ENCODE data around the gene PER2. TPM values are rescaled to one million over a fixed set of nuclear protein-coding genes. Genes with fewer than 3 reads are reported as not detected.

The PER2 gene
- polyA plus RNA-seq, 2 of the 4 experiments (the other 2 are of a cell fraction): 3.4 to 8.5 TPM

- no peak for FAIRE-seq
Observed at GRCh38 chr2:238320648-238321281, 32.4 kb upstream of the PER2 start.

GRCh38 chr2:238320246-238320647 is 31.8 kb upstream of the PER2 start, which contains the start of gene TRAF3IP1:
Gene TRAF3IP1 (plus strand): TSS chr2:238320518. CDS start chr2:238320663, 145 bp downstream.
- TF ChIP-seq JUN (IDR thresholded peaks at IDR 0.05) (peak in 1 of 2 experiments; percentile 29; a peak in 1 of 5 replicates), CHD2 (IDR thresholded peaks at IDR 0.05; ENCODE audit: low read length, partially characterized antibody) (no peak)
- peak within 1 kb of the TSS; percentile 70 for H3K4me2 ChIP-seq
- FAIRE-seq (no peak), DNase-seq (ENCODE audit: low read depth in 1 of 2, low spot score in 1 of 2) (peak; percentile 89 to 92), ATAC-seq (peak; percentile 97)
- H3K4me3 ChIP-seq: peak within 1 kb of the TSS; percentile 99
- 0% methylated on average over 11 of the region's 58 CpGs for WGBS (ENCODE audit: missing lambda C conversion rate)
- POLR2A ChIA-PET: no interaction called here
- H3K27ac ChIP-seq: peak within 1 kb of the TSS; percentile 90 to 95
- H3K4me1 ChIP-seq: peaks cover 13% of the 10 kb centered on the region; the same call in 2 of the 3 replicates
- CTCF ChIA-PET: interaction anchor here (3.9 kb wide), 1 partner anchor 19 kb away, joined by 18 read pairs; no protein-coding TSS in a partner anchor
- no peaks in the 10 kb centered on the region for H3K9me3 ChIP-seq

More at GRCh38 chr2:238320648-238321281, 32.4 kb upstream of the PER2 start:
- H3K4me2 ChIP-seq: peak overlapping the region; percentile 70
- ChIA-PET CTCF (interaction anchor here (1.7 to 3.9 kb wide), 3 partner anchors 9 to 34 kb away, joined by 3 to 18 read pairs (median 7); no protein-coding TSS in a partner anchor), POLR2A (no interaction called here)
- peak overlapping the region; percentile 99 for H3K4me3 ChIP-seq
- 6% methylated on average over 11 of the region's 65 CpGs for whole genome bisulfite sequencing (ENCODE audit: missing lambda C conversion rate)
- peak; percentile 16 to 46; a peak in 5 of 6 replicates for ATAC-seq
- TF ChIP-seq HMGXB4 (CRISPR knock-in tag; IDR thresholded peaks at IDR 0.05; ENCODE audit: borderline replicate concordance) (no peak), PHF8 (IDR thresholded peaks at IDR 0.05; ENCODE audit: borderline replicate concordance, low read depth) (peak; percentile 15; the same call in 1 of the 2 replicates), ELK1 (IDR thresholded peaks at IDR 0.05; ENCODE audit: low read depth, low read length) (no peak), RNF2 (IDR thresholded peaks at IDR 0.05; ENCODE audit: borderline replicate concordance, low read depth) (no peak), POLR2A (IDR thresholded peaks at IDR 0.05; ENCODE audit: low read length) (0 out of 2 replicates have a peak, but pooled peaks have one; percentile 28)
- DNase-seq (ENCODE audit: low read depth in 1 of 2, low spot score in 1 of 2): peak in 1 of 2 experiments; percentile 15
- no peaks in the 10 kb centered on the region for H3K9me3 ChIP-seq
- peak overlapping the region; percentile 90 to 95 for H3K27ac ChIP-seq
- peaks cover 13% of the 10 kb centered on the region; the same call in 2 of the 3 replicates for H3K4me1 ChIP-seq

GRCh38 chr2:238315031-238315595 is 26.7 kb upstream of the PER2 start:
- Histone ChIP-seq H3K4me1 (0 out of 3 replicates have a peak, but pooled peaks cover 3% of the 10 kb centered on the region), H3K9me3 (no peaks in the 10 kb centered on the region), H3K4me3 (no peak overlapping the region), H3K4me2 (no peak overlapping the region), H3K27ac (no peak overlapping the region)
- 85% methylated on average over 10 of the region's 13 CpGs for WGBS (ENCODE audit: missing lambda C conversion rate)
- no peak for DNase-seq (ENCODE audit: low read depth in 1 of 2, low spot score in 1 of 2)
- POLR2A ChIA-PET: no interaction called here
- FAIRE-seq: no peak
- TF ChIP-seq HOXA7 (CRISPR knock-in tag; IDR thresholded peaks at IDR 0.05) (no peak), HDAC2 (IDR thresholded peaks at IDR 0.05) (no peak), POLR2AphosphoS2 (conservative IDR thresholded peaks at IDR 0.05; ENCODE audit: low read length) (no peak)
- ATAC-seq: no peak
- CTCF ChIA-PET: interaction anchor here (1.2 to 2.0 kb wide), 3 partner anchors 15 to 56 kb away, joined by 3 to 6 read pairs (median 4); no protein-coding TSS in a partner anchor

DNA sequence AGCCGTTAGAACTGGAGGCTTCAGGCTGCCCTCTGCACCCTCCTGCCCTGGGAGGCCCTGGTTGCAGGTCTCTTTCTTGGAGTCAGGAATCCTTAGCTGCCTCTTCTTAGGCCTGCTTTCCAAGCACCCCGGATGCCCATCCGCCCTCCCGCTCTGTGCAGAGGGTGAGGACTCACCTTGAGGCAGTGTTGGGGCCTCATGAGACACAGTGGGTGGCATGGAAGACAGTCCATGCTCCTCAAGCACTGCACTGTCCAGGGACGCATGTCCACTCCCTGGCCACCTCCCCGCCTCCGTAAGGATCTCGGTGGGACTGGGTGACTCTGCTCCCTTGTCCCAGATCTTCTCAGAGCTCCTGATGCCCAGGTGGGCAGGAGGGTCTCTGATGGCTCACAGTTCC is 26.2 kb upstream of the PER2 start:
- ChIA-PET CTCF (interaction anchor here (1.0 to 2.0 kb wide), 3 partner anchors 15 to 49 kb away, joined by 3 to 6 read pairs (median 4); no protein-coding TSS in a partner anchor), POLR2A (no interaction called here)
- peak; percentile 30 to 31; a peak in 3 of 6 replicates for ATAC-seq
- Histone ChIP-seq H3K4me1 (0 out of 3 replicates have a peak, but pooled peaks cover 1% of the 10 kb centered on the region), H3K4me2 (no peak overlapping the region), H3K9me3 (no peaks in the 10 kb centered on the region), H3K4me3 (no peak overlapping the region), H3K27ac (no peak overlapping the region)
- DNase-seq (ENCODE audit: low read depth in 1 of 2, low spot score in 1 of 2): no peak
- FAIRE-seq: no peak
- no peak for TF ChIP-seq KDM5A (IDR thresholded peaks at IDR 0.05)
- TF ChIP-seq CBX2 (IDR thresholded peaks at IDR 0.05; ENCODE audit: borderline replicate concordance, low read depth): no peak
- no peak for TF ChIP-seq JUN (IDR thresholded peaks at IDR 0.05)
- no peak for TF ChIP-seq NFE2L2 (conservative IDR thresholded peaks at IDR 0.05; ENCODE audit: low read length)
- TF ChIP-seq CBX8 (IDR thresholded peaks at IDR 0.05): no peak
- no peak for TF ChIP-seq HEYL (CRISPR knock-in tag; IDR thresholded peaks at IDR 0.05)
- no peak for TF ChIP-seq NPAS2 (CRISPR knock-in tag; IDR thresholded peaks at IDR 0.05; ENCODE audit: borderline replicate concordance)
- TF ChIP-seq ZFP36 (IDR thresholded peaks at IDR 0.05; ENCODE audit: borderline replicate concordance, partially characterized antibody): no peak
- no peak for TF ChIP-seq FOSL2 (IDR thresholded peaks at IDR 0.05)
- no peak for TF ChIP-seq FOSL2 (CRISPR knock-in tag; IDR thresholded peaks at IDR 0.05)
- no peak for TF ChIP-seq MYC (IDR thresholded peaks at IDR 0.05; ENCODE audit: borderline replicate concordance, low read length)
- TF ChIP-seq POLR2A (IDR thresholded peaks at IDR 0.05; ENCODE audit: low read length): no peak
- TF ChIP-seq HOXB13 (CRISPR knock-in tag; IDR thresholded peaks at IDR 0.05; ENCODE audit: low read depth): no peak
- TF ChIP-seq MAZ (IDR thresholded peaks at IDR 0.05; ENCODE audit: borderline replicate concordance, low read depth, low read length): no peak
- TF ChIP-seq SMC3 (IDR thresholded peaks at IDR 0.05): no peak
- 90% methylated on average over 8 of the region's 8 CpGs for WGBS (ENCODE audit: missing lambda C conversion rate)

All from A549 (cell line).